ENCODE measurements around the gene PCNX3. TPM values are rescaled to one million over a fixed set of nuclear protein-coding genes. Genes with fewer than 3 reads are reported as not detected.
A peak's percentile ranks its signal among the peaks of the same experiment; 100 is the strongest.

PCNX3 gene
- total and polyA plus RNA-seq, 2 of the 13 experiments (the other 11 are each of a cell fraction or from before 2014, with no cell fraction given), result 16.2 to 23.0 TPM

- no peak for TF ChIP-seq SRF (IDR thresholded peaks at IDR 0.05; ENCODE audit: low read depth, low read length)
- TF ChIP-seq IKZF1 (IDR thresholded peaks at IDR 0.05), result no peak
- no peak for TF ChIP-seq MAFG (CRISPR knock-in tag; IDR thresholded peaks at IDR 0.05)
- TF ChIP-seq NAIF1 (CRISPR knock-in tag; IDR thresholded peaks at IDR 0.05; ENCODE audit: borderline replicate concordance), result no peak
- TF ChIP-seq, protein P1, sequence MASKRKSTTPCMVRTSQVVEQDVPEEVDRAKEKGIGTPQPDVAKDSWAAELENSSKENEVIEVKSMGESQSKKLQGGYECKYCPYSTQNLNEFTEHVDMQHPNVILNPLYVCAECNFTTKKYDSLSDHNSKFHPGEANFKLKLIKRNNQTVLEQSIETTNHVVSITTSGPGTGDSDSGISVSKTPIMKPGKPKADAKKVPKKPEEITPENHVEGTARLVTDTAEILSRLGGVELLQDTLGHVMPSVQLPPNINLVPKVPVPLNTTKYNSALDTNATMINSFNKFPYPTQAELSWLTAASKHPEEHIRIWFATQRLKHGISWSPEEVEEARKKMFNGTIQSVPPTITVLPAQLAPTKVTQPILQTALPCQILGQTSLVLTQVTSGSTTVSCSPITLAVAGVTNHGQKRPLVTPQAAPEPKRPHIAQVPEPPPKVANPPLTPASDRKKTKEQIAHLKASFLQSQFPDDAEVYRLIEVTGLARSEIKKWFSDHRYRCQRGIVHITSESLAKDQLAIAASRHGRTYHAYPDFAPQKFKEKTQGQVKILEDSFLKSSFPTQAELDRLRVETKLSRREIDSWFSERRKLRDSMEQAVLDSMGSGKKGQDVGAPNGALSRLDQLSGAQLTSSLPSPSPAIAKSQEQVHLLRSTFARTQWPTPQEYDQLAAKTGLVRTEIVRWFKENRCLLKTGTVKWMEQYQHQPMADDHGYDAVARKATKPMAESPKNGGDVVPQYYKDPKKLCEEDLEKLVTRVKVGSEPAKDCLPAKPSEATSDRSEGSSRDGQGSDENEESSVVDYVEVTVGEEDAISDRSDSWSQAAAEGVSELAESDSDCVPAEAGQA (IDR thresholded peaks at IDR 0.05; ENCODE audit: low read depth), result no peak
- TF ChIP-seq, protein P1 (CRISPR knock-in tag; IDR thresholded peaks at IDR 0.05; ENCODE audit: borderline replicate concordance), result no peak
- no peak for TF ChIP-seq ZNF850 (CRISPR knock-in tag; conservative IDR thresholded peaks at IDR 0.05)
- TF ChIP-seq CBX1 (IDR thresholded peaks at IDR 0.05; ENCODE audit: low read depth), result no peak
- TF ChIP-seq POLR2AphosphoS5 (IDR thresholded peaks at IDR 0.05; ENCODE audit: low read depth, low read length), result no peak
- TF ChIP-seq, protein P2, sequence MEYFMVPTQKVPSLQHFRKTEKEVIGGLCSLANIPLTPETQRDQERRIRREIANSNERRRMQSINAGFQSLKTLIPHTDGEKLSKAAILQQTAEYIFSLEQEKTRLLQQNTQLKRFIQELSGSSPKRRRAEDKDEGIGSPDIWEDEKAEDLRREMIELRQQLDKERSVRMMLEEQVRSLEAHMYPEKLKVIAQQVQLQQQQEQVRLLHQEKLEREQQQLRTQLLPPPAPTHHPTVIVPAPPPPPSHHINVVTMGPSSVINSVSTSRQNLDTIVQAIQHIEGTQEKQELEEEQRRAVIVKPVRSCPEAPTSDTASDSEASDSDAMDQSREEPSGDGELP (IDR thresholded peaks at IDR 0.05; ENCODE audit: borderline replicate concordance, low read depth), result no peak
- no peak for TF ChIP-seq ZNF335 (CRISPR knock-in tag; IDR thresholded peaks at IDR 0.05)
- no peak for TF ChIP-seq KDM1A (CRISPR knock-in tag; IDR thresholded peaks at IDR 0.05)
- 0 out of 2 replicates have a peak, but pooled peaks have one; percentile 52 for TF ChIP-seq ZNF709 (CRISPR knock-in tag; IDR thresholded peaks at IDR 0.05)
- no peak for TF ChIP-seq ZNF558 (CRISPR knock-in tag; IDR thresholded peaks at IDR 0.05; ENCODE audit: borderline replicate concordance)
- TF ChIP-seq ZNF567 (CRISPR knock-in tag; IDR thresholded peaks at IDR 0.05; ENCODE audit: borderline replicate concordance), result no peak
- TF ChIP-seq NFKB2 (CRISPR knock-in tag; IDR thresholded peaks at IDR 0.05; ENCODE audit: borderline replicate concordance), result no peak
- TF ChIP-seq PHF20 (CRISPR knock-in tag; IDR thresholded peaks at IDR 0.05), result no peak
- TF ChIP-seq ZSCAN20 (CRISPR knock-in tag; IDR thresholded peaks at IDR 0.05; ENCODE audit: borderline replicate concordance), result no peak
- TF ChIP-seq ZNF431 (CRISPR knock-in tag; IDR thresholded peaks at IDR 0.05; ENCODE audit: borderline replicate concordance, low read depth), result 0 out of 2 replicates have a peak, but pooled peaks have one; percentile 58
- peak; percentile 13; the same call in 1 of the 2 replicates for TF ChIP-seq PHF8 (CRISPR knock-in tag; IDR thresholded peaks at IDR 0.05)
Measured at GRCh38 chr11:65615950-65616574, 486 bp downstream of the PCNX3 start (continued).
